Measurements from ENCODE around the gene RNU7-1.

Gene RNU7-1

DNA sequence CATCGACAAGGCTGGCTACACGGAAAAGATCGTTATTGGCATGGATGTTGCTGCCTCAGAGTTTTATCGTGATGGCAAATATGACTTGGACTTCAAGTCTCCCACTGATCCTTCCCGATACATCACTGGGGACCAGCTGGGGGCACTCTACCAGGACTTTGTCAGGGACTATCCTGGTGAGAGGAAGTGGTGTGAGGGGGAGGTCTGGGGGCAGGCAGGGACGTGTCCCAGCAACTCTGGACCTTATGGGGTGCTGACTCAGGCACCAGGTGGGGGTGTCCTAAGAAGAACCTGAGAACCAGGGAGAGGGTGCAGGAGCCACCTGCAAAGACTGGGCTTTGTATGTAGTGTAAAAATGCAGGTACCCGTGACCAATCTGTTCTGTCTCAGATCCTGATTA lies 24.0 kb upstream of the RNU7-1 start:
- DNase-seq, result no peak

DNA sequence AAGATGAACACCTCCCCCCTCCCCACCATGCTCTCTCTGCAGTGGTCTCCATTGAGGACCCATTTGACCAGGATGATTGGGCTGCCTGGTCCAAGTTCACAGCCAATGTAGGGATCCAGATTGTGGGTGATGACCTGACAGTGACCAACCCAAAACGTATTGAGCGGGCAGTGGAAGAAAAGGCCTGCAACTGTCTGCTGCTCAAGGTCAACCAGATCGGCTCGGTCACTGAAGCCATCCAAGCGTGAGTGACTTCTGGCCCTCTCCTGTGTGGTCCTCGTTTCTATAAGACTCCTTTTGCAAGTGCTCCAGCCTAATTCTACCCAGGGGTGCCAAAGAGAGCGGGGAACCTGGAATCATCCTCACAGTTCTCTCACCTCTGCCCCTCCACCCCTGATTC lies 22.1 kb upstream of the RNU7-1 start:
- DNase-seq, result no peak

DNA sequence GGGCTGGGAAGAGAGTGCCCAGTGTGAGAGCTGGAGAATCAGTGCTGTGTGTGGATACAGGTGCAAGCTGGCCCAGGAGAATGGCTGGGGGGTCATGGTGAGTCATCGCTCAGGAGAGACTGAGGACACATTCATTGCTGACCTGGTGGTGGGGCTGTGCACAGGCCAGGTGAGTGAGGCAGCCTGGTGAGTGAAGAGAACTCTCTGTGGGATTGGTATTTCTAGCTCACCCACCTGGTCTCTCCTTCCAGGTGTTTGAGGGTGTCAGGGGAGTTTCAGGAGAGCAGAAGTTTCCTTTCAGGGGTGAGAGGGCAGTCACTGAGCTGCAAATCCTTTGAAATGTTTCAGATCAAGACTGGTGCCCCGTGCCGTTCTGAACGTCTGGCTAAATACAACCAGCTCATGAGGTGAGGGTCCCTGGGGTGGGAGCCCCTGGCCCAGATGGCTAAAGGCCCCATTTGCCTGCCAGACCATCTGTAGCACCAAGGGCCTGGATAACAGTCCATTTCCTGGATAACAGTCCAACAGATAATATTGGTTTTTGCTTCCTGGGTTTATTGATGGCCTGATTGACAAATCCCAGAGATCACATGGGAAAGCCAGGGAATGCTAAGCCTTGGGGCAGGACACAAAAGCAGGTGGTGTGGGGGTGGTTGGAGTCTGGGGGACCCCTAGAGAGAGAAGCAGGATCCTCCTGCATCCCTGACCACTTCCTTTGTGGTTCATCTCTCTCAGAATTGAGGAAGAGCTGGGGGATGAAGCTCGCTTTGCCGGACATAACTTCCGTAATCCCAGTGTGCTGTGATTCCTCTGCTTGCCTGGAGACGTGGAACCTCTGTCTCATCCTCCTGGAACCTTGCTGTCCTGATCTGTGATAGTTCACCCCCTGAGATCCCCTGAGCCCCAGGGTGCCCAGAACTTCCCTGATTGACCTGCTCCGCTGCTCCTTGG lies 21.3 kb upstream of the RNU7-1 start:
- DNase-seq, result no peak

DNA sequence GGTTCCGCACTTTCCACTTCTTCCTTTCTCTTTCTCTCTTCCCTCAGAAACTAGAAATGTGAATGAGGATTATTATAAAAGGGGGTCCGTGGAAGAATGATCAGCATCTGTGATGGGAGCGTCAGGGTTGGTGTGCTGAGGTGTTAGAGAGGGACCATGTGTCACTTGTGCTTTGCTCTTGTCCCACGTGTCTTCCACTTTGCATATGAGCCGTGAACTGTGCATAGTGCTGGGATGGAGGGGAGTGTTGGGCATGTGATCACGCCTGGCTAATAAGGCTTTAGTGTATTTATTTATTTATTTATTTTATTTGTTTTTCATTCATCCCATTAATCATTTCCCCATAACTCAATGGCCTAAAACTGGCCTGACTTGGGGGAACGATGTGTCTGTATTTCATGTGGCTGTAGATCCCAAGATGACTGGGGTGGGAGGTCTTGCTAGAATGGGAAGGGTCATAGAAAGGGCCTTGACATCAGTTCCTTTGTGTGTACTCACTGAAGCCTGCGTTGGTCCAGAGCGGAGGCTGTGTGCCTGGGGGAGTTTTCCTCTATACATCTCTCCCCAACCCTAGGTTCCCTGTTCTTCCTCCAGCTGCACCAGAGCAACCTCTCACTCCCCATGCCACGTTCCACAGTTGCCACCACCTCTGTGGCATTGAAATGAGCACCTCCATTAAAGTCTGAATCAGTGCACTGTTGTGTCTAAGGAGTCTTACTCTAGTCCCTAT lies 20.4 kb upstream of the RNU7-1 start:
- no peak for DNase-seq

DNA sequence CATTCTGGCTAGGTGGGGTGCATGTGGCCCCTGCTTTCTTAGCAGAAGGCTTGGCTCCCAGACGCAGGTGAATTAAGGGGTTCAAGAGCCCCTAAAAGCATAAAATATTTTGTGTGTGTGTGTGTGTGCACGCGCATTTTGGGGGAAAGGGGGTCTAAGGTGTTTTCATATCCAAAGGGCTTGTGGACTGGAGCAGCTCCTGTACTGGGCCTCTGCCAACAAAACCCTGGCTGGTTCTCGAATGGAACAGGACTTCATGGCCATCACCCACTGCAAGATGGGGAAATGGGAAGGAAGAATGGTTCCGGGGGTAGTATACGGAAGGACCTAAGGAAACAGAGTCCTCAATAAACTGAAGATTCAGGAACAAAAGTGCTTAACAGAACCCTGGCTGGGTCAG lies 19.8 kb upstream of the RNU7-1 start:
- no peak for DNase-seq

DNA sequence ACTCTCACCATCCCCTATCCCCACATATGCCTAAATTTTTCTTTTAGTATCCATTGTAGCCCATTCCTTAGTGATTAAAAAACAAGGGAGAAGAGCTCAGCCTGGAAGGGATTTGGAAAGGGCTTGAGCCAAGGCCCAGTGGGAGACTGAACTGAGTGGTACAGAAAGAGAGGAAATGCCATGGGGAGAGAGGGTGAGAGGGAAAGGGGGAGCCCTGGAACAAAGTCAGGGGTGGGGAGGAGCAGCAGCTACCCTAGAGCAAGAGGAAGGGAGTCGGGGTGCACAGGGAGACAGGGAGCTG lies 18.4 kb upstream of the RNU7-1 start:
- no peak for DNase-seq

DNA sequence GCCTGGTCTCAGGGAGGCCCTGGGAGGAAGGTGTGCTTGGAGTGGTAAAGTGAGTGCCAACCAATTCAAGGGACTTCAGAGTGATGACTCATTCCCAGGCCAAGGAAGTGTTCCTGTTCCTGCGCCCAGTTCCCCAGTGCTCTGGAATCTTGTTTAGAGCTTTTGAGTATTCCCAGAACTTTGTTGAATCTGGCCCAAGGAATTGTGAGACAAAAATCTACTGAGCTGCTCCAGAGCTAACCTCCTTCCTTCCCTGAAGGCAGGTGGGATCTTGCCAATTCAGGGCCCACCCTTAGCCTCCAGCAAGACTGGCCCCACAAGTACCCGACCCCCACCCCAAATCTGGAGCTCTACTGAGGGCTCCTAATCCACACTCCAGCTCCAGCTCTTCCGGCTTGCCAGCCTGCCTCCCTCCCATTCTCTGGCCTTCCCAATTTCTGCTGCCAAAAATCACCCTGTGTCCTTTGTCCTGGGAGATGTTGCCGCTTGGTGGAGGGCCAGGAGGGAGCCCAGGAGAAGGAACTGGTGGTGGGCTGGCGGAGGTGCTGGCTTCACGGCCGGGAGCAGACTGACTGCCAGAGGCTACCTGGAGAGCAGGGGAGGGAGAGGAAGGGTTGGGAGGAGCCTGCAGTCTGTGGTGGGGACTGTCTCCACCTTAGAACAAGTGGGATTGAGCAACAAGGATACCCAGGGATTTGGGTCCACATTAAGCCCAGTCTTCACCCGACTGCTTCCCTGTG lies 17.9 kb upstream of the RNU7-1 start:
- DNase-seq, result no peak

DNA sequence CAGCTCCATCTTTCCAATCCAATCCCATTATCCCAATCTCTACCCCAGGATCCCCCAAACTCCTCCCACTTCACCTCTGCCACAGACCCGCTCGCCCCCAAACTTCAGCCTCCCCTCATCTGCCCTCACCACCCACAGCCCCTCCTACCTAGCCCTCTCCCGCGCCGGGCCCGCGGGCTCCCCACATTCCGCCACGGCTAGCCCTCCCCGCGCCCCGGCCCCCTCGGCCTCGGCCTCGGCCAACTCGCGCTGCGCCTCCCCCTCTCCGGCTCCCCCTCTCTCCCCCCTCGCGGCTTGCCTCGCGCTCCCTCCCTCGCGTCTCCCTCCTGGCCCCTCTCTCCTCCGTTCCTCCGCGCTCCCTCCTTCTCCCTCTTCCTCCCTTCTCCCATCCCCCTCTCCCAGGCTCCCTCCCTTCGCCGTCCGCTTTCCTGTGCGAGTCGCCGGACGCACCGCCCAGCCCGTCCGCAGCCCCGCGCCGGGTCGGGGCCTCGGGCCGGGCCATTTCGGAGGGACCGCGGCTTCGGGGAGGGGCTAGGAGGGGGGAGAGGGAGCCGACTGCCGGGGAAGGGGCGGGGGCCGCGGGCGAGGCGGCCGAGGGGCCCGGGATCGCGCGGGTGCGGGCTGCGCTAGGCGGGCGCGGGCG lies 16.1 kb upstream of the RNU7-1 start, which contains the start of gene ATN1:
ATN1 (plus strand) TSS at position 581 of the 643 bp plus-strand sequence. CDS start 6,043 bp downstream, outside the sequence.
- DNase-seq, result peak in 2 of 5 experiments; percentile 42 to 62

DNA sequence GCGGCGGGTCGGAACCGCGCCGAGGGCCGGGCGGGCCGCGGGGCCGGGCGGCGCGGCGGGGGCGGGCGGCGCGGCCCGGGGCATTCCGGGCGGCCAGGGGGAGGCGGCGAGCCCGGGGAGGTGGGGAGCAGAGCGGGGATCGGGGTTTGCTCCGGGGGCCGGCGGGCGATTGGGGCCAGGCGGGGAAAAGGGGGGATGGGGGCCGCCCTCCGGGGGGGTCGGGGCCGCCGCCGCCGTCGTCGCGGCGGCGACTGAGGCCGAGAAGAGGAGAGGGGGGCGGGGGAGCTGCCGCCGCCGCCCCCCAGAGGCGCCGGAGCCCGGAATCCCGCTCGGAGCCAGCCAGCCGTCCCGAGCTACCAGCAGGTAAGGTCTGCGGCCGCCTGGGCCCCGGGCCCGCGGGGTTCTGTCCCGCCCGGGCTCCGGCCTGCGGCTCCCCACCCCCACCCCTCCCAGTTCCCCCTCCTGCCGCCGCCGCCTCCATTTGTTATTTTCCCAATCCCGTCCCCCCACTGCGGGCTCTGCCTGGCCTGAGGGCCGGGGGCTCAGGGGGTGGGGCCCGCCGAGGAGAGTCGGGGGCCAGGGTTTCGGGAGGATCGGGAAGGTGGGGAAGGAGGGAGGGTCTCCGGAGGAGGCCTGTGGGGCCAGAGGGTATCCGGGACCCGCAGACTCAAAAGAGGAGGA lies 15.5 kb upstream of the RNU7-1 start:
- DNase-seq, result peak in 1 of 5 experiments; percentile 24

DNA sequence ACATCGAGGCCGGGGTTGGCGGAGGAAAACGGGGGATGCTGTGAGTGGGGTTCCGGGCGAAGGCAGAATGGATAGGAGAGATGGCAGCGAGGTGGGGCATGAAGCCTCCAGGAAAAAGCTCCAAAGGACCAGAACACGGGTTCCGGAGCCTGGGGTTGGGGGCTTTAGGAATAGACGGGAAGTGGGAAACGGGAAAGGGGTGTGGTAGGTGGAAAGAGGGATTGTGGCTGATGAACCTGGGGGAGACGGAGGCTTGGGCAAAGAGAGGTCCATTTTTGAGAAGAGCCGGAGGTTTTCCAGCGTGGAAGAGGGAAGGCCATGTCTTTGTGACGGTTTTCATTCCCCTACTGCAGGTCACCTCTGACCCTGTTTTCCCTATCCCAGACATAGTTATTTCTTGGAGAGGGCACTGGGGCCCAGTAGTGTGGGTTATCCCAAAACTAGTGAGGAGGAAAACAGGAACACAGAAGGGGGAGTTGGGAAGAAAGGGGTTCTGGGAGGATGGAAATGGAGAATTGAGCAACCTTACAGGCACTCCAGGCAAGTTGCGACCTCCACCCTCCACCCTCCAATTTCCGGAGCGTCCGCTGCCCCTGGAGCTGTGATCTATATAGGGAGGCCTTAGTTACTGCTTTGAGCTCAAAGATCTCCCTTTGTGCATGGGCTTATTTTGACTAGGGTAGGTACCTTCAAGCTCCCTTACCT lies 14.8 kb upstream of the RNU7-1 start:
- peak in 1 of 5 experiments; percentile 14 for DNase-seq

DNA sequence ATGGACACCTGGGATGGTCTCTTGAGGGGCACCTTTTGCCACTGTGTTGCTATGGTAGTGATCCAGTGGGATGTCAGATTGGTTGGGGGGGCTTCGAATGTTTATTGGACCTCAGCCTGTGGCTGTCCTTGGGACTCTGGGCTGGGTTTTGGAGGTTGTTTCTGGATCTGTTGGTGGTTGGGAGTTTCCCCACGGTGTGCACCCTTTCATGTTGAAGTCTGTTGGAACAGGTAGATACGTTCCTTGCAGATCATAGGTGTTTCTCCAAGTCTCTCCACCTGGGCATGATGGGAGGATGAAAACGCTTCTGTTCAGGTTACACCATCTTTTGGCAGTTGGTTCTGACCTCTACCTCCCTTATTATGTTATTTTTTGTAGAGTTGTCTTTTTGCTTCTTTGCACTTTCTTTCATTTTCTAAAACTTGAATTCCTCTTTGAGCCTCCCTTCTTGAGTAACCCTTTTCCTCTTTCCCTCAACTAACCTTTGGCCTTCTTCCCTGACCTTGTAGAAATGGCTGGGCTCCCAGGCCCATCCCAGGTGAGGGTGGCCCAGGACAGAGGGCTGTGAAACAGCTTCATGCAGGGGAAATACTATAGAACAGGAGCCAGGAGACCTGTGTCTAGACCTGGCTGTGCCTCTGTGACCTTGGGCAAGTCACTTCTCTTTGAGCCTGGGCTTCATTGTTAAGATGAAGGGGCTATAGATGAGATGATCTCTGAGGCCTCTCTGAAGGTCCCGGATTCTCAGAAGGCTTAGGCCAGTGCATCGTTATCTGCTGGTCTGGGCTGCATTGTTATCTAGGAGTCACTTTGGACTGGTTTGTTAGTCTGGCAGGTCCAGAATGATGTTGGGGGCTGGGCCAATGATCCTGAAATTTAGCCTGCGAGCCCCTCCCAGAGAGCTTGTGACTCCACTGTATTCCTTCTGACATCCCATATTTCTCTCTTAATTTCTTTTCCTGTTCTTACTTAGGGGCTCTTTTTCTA lies 13.9 kb upstream of the RNU7-1 start:
- no peak for DNase-seq

DNA sequence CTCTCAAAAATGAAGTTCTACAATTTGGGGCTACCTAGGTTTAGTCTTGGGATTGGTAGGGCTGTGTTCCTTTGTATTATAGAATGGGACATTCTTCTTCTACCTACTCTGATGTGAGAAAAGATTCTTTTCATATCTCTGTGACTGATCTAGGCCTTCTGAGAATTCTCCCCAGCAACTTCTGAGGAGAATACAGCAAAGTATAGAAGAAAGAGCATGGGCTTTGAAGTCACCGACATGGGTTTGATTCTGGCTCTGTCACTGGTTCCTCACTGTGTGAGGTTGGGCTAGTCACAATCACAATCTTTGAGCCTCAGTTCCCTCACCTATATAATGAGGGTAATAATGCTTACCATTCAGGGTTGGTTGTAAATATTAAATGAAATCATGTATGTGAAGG lies 10.8 kb upstream of the RNU7-1 start:
- DNase-seq, result peak in 1 of 5 experiments; percentile 57

DNA sequence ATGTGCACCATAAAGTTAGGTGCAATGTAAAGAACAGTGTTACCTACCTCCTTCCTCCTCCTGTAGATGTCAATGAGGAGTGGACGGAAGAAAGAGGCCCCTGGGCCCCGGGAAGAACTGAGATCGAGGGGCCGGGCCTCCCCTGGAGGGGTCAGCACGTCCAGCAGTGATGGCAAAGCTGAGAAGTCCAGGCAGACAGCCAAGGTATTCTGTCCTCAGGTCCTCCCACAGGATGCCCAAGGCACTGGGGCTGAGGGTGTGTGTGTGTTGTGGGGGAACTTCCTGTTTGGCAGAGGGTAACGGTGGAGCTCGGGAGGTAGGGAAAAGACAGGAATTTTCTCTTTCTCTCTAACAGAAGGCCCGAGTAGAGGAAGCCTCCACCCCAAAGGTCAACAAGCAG lies 9.5 kb upstream of the RNU7-1 start:
- no peak for DNase-seq

DNA sequence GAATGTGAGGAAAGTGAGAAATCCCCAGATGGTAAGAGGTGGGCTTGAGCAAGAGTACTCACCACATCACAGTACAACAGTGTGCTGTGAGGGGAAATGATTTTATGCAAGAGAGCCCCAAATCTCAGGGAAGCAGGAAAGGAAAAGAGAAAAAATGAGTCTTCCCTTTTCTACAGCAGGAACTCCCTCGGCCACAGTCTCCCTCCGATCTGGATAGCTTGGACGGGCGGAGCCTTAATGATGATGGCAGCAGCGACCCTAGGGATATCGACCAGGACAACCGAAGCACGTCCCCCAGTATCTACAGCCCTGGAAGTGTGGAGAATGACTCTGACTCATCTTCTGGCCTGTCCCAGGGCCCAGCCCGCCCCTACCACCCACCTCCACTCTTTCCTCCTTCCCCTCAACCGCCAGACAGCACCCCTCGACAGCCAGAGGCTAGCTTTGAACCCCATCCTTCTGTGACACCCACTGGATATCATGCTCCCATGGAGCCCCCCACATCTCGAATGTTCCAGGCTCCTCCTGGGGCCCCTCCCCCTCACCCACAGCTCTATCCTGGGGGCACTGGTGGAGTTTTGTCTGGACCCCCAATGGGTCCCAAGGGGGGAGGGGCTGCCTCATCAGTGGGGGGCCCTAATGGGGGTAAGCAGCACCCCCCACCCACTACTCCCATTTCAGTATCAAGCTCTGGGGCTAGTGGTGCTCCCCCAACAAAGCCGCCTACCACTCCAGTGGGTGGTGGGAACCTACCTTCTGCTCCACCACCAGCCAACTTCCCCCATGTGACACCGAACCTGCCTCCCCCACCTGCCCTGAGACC lies 8.0 kb upstream of the RNU7-1 start:
- no peak for DNase-seq

DNA sequence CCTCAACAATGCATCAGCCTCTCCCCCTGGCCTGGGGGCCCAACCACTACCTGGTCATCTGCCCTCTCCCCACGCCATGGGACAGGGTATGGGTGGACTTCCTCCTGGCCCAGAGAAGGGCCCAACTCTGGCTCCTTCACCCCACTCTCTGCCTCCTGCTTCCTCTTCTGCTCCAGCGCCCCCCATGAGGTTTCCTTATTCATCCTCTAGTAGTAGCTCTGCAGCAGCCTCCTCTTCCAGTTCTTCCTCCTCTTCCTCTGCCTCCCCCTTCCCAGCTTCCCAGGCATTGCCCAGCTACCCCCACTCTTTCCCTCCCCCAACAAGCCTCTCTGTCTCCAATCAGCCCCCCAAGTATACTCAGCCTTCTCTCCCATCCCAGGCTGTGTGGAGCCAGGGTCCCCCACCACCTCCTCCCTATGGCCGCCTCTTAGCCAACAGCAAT lies 7.4 kb upstream of the RNU7-1 start:
- no peak for DNase-seq

DNA sequence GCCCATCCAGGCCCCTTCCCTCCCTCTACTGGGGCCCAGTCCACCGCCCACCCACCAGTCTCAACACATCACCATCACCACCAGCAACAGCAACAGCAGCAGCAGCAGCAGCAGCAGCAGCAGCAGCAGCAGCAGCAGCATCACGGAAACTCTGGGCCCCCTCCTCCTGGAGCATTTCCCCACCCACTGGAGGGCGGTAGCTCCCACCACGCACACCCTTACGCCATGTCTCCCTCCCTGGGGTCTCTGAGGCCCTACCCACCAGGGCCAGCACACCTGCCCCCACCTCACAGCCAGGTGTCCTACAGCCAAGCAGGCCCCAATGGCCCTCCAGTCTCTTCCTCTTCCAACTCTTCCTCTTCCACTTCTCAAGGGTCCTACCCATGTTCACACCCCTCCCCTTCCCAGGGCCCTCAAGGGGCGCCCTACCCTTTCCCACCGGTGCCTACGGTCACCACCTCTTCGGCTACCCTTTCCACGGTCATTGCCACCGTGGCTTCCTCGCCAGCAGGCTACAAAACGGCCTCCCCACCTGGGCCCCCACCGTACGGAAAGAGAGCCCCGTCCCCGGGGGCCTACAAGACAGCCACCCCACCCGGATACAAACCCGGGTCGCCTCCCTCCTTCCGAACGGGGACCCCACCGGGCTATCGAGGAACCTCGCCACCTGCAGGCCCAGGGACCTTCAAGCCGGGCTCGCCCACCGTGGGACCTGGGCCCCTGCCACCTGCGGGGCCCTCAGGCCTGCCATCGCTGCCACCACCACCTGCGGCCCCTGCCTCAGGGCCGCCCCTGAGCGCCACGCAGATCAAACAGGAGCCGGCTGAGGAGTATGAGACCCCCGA lies 6.8 kb upstream of the RNU7-1 start:
- DNase-seq, result peak in 3 of 5 experiments; percentile 41 to 84 (median 48)

DNA sequence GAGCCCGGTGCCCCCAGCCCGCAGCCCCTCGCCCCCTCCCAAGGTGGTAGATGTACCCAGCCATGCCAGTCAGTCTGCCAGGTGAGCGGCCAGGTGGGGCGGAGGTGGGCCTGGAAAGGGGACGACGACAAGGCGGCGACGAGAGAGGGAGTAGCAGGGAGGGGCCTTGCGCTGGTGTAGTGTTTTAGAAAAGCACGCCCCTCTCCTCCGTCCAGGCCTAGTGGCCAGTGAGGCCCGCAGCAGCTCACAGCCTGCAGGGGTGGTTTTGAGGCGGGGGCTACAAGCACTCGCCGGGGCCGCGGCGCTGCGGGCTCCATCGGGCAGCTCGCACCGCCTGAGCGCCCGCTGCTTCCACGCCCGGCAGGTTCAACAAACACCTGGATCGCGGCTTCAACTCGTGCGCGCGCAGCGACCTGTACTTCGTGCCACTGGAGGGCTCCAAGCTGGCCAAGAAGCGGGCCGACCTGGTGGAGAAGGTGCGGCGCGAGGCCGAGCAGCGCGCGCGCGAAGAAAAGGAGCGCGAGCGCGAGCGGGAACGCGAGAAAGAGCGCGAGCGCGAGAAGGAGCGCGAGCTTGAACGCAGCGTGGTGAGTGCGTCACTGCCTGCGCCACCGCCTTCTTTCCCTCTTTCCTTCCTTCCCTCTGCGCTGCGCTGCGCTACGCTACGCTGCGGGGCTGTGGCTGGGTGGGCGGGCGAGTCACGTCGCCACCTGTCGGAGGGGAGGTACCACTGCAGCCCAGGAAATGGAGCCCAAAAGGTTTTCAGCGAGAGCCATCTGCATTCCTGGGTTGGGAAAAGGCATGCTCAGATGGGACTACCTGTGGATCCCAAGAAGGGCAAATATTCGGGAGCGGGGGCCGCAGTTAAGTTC lies 5.9 kb upstream of the RNU7-1 start:
- peak; percentile 84 to 98 (median 92) for DNase-seq
